ENCODE data around the gene SLX9. TPM values are rescaled to one million over a fixed set of nuclear protein-coding genes. Genes with fewer than 3 reads are reported as not detected.

The SLX9 gene
- total RNA-seq, 1 experiment from 2014 or later, result 24.9 TPM

DNA sequence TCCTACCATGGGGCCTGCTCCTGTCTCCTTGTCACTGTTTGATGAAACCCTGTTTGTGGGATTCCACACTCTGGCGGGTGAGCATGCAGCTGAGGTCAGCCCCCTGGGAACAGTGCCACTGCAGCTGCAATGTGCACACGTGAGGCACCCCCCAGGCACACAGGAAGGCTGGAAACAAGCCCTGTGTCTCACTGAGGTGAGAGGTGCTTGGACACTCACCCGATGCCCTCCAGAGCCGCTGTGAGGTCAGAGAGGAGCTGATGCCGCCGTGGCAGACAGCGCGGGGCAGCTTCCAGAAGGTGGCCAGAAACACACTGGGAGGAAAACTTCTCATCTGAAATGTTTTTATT, 49.7 kb downstream of the SLX9 start:
- DNase-seq (ENCODE audit: low read depth), result no peak

DNA sequence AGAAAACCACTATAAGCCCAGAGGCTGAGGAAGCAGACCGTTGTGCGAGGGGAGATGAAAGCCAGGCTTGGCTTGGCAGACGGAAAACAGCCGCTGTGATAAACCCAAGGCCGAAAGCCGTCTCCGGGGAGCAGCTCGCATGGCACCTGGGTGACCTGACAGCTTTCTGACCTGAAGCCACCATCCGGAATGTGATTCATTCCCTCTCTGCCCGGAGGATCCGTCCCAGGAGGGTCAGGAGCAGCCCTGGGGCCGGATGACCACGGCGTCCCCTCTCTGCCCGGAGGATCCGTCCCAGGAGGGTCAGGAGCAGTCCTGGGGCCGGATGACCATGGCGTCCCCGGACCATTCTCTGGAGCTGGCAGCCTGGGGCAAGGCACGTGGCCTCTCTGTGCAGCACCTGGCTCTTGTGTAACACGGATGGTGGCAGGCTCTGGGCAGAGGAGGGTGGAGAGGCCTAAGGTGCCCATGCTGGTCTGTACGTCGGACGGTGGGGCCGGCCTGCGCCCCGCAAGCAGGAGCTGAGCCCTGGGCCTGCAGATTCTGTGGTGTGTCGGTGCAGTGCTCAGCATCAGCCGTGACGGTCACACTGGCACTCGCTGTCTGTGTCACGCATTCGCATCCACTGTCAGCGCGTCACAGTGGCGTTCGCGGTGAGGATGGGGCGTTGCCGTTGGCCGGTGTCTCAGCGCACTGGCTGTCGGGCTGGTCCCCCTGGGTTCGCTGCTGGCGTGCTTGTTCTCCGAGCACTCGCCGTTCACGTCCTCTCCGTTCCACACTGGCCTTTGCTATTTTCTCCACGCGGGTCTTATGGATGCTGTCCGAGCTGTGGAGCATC, 50.3 kb downstream of the SLX9 start:
- no peak for DNase-seq (ENCODE audit: low read depth)

DNA sequence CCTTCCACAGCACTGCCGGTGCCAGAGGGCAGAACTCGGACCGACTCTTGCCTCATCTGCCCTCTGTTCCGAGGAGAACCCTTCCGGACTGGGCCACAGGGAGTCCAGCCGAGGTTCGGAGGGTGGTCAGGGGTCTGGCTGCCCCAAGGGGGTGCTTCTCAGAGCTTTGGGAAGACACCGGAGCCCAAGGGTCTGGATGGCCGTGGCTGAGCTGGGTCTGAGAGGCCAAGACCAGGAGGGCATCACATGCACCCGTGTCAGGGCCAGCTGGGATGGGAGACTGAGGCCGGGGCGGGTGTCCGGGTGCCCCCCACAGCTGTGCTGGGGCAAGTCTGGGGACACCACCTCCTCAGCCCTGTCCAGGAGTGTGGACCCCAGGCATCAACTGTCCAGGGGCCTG, 51.1 kb downstream of the SLX9 start:
- no peak for DNase-seq (ENCODE audit: low read depth)

DNA sequence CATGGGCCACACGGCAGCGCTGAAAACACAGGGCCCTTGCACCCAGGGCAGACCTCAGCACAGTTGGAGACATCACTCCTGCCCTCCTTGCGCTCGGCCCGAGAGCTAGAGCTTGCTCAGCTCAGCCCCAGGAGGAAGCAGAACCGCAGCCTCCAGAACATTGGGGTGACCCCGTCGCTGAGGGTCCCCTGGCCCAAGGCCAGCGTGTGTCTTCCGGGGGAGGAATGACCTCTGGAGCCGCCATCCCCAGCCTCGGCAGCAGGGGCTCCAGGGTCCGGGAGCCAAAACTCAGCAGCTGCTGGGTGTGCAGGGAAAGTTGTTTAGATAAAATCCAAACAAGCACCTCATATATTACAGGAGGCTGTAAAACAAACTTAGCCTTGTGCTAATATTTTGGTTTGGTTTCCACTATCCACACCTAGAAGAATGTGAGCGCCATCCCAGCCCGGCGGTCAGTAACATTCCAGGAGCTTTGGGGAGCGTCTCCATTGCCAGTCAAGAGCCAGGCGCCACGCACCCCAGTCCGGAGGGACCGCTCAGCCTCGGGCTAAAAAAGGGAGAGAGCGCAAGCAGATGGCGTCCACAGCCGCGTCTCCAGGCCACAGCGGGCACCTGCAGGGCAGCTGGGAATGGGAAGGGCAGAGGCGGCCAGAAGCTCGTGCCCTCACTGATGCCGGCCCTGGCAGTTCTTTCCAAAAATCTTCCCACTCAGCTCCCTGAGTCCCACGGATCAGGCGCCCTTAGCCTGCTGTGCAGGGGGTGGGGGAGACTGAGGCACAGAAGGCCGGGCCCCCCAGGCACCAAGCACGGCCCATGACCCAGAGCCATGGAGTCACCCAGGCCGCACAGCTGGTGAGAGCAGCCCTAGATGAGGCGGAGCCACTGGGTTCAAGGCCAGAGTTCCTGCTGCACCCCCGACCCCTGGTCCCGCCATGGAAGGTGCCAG, 52.0 kb downstream of the SLX9 start:
- no peak for DNase-seq (ENCODE audit: low read depth)

DNA sequence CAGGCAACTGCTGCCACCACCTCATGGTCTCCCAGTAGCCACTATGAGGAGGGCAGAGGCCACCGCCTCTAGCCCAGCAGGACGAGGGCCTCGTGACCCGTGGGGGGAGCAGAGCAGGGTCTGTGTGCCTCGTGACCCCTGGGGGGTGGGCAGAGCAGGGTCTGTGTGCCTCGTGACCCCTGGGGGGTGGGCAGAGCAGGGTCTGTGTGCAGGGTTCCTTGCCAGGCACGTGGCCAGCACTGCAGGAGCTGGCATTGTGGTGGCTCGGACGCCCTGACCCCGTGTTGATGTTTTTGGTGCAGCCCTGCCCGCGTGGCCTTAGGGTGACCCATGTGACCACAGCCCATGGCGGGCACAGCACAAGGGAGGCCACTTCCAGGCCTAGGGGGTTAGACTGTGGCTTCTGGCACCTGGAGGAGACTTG, 52.8 kb downstream of the SLX9 start:
- DNase-seq (ENCODE audit: low read depth), result no peak

DNA sequence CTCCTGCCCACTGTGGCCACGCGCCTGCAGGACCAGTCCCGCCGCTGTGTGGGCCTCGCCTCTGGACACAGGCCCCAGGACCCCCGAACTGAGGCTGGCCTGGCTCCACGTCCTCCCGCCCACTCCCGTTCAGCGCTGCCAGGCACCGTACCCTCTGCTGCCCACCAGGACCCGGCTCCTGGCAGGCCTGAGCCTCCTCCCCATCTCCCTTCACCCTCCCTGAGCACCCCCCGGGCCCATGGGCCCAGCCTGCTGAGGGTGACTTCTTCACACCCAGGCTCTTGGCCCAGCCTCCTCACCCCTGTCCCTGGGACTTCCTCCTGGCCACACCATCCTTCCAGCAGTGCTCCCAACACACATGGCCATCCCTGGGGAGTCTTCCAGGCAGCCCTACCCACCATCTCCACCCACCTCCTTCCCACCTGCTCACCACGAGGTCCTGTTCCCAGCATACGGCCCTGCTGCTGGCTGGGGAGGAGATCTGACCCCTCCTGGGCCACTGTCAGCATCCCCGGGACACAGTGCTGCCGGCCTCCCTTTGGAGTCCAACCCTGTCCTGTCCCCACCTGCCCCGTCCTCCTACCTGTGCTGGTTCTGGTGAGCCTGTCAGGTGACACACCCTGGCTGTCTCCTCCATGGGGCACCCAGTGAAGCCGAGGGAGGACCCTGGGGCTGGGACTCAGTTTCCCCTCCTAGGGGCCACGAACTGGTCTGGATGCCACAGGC, 53.7 kb downstream of the SLX9 start:
- no peak for DNase-seq (ENCODE audit: low read depth)

DNA sequence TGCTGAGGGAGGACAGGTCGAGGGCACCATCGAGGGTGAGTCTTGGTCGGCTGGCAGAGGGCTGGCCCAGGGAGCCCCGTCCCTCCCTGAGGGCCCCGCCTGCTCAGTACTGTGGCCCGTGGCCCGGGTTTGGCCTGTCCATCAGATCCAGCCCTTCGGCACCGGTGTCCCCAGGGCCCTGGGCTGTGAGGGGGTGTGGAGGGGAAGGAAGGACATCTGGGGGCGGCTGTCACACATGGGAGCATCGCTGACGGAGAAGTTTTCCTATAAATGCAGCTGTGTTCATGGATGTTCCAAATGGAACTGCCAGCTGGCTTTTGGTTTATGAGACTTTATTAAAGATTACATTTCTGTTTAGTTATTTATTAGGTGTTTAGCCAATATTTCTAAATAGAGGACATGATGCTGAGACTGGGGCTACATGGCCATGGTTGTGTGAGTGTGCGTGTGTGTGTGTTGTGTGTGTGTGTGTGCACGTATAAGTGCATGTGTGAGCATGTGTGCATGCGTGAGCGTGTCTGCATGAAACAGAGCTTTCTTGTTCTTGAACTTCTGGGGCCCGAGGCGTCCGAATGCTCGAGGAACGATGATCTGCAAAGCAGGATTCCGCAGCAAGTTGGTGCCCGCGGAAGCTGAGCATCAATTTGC, 54.3 kb downstream of the SLX9 start:
- DNase-seq (ENCODE audit: low read depth), result no peak

DNA sequence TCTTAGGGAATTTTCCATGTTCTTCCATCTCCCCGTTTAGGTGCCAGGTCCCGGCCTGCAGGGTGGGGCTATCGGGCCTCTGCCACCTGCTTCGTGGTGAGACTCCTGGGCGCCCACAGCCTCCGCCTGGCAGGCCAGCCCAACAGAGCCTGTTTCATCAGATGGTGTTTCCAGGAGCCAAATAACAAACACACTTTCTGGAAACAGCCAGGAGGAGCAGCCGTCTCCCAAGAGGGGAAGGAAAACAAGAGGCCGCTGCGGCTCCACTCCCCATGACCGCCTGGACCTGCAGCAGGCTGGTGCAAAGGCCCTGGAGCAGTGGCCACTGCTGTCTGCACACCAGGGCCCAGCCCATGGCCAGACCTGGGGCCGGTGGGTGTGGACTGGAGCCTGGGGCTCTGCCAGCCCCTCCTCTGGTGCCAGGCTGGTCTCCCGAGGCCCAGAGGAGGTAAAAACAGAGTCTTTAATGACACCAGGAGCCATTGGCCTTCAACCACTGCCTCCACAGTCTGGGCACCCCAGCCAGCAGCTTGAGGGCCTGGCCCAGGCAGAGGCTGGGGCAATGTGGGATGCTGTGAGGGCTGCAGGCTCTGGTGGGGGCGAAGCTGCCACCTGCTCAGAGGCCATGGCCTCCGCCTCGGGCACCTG, 55.0 kb downstream of the SLX9 start:
- DNase-seq (ENCODE audit: low read depth), result peak; percentile 48

DNA sequence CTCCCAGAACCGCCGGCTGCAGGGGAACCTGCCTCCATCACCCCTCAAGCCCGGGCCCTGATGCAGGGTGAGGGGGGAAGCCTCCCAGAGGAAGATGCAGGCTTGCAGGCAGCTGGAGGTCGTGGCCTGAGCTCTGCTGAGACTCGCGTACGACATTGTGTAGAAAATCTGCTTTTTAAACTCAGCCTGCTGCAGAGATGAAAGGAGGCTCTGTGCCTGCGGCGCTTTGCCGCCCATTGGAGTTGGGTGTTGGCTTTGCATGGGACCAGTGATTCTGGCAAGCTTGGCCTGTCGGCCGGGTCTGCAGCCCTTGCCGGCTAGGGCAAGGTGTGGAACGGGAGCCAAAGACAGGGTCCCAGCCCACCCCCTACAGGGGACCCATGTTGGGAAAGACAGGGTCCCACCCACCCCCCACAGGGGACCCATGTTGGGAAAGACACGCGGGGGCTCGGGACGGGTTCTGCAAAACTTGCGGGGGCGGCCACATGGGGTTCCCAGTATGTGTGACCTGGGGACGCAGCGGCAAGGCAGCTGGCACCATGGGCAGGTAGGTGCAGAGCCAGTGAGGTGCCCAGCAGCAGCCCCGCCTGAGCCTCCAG, 55.6 kb downstream of the SLX9 start:
- DNase-seq (ENCODE audit: low read depth), result no peak

DNA sequence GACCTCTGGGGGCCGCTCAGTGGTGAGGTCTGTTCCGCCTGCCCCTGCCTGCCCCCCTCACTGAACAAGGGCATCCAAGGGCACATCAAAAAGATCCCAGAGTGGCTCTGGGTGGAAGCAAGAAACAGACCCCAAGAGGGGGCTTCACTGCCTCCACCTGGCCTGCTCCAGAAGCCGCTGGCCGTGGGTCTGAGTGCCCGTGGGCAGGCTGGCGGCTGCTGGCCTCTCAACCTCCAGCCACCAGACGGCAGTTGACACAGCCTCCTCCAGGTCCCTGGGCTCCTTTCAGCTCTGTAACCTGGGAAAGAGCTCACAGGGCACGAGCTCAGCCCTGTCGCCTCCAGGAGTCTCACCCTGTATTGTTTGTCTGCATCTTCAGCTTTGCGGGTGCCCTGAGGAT, 56.3 kb downstream of the SLX9 start:
- DNase-seq (ENCODE audit: low read depth), result no peak

DNA sequence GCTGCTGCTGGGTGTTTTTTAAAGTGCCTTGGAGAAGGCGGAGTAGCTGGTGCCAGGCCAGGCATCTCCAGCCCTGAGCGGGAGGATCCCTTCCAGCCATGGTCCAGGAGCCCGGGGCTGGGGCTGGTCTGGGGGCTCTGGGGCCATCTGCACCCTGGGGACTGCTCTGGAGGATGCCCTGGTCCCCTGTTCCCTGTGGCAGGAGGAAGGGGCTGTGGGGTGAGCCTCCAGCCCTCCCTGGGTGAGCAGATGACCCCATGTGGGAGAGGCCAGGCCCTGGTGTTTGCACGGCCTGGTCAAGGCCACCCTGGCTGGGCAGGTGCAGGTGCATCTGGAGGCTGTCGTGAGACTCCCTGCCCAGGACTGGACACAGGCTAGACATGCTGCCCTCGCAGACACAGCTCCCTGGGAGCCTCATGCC, 56.7 kb downstream of the SLX9 start:
- DNase-seq (ENCODE audit: low read depth), result no peak

DNA sequence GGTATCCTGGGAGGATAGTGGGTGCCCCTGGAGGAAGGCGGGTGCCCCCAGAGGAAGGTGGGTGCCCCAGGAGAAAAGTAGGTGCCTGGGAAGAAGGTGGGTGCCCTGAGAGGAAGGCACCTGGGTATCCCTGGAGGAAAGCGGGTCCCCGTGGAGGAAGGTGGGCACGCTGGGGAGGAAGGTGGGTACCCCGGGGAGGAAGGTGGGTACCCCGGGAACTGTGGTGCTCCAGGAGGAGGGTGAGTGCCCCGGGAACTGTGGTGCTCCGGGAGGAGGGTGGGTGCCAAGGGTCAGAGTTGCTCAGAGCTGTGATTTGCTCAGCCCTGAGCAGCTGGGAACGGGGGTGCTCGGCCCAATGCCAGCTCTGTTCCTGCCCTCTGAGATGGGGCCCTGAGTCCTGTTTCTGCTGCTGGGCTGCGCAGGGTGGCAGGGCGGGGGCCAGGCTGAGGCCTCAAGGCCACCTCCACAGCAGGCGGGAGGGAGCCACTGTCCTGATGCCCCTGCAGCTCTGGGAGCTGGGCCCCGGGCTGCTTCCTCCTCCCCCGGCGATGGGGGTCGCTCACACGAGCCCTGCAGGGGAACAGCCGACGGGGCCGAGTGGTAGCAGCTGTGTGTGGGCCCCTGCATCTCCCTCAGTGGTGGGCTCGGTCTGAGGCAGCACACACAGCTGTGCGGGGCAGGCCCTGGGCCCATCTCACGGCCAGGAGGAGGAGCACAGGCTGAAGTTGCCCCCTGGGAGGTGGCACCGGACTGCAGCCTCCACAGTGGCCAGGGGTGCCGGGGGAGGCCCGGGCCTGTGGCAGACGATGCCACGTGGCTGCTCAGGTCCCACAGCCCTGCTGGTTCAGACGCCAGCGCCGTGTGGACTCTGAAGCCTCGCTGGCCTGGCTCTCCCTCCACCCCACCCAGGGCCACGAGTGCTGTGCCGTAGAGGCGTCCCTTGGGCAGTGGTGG, 57.4 kb downstream of the SLX9 start:
- no peak for DNase-seq (ENCODE audit: low read depth)

DNA sequence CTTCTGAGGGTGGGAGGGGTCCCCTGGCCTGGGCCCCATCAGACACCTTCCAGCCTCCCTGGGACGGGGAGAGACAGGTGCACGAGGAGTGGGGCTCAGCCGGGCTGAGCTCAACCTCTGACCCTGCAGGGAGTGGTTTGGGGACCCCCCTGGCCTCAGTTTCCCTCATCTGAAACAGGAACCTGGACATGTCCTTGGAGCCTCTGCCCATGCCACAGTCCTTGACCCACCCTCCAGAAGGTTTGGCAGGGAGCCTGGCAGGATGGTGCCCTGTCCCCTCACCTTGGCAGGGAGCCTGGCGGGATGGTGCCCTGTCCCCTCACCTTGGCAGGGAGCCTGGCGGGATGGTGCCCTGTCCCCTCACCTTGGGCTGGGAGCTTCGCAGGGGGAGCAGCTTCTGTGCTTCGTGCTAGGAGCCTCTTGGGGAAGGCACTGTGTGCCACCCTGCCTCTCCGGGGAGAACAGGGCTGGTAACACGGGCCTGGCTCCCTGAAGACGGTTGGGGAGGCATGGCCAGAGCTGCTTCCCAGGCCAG, 58.3 kb downstream of the SLX9 start:
- DNase-seq (ENCODE audit: low read depth), result no peak

DNA sequence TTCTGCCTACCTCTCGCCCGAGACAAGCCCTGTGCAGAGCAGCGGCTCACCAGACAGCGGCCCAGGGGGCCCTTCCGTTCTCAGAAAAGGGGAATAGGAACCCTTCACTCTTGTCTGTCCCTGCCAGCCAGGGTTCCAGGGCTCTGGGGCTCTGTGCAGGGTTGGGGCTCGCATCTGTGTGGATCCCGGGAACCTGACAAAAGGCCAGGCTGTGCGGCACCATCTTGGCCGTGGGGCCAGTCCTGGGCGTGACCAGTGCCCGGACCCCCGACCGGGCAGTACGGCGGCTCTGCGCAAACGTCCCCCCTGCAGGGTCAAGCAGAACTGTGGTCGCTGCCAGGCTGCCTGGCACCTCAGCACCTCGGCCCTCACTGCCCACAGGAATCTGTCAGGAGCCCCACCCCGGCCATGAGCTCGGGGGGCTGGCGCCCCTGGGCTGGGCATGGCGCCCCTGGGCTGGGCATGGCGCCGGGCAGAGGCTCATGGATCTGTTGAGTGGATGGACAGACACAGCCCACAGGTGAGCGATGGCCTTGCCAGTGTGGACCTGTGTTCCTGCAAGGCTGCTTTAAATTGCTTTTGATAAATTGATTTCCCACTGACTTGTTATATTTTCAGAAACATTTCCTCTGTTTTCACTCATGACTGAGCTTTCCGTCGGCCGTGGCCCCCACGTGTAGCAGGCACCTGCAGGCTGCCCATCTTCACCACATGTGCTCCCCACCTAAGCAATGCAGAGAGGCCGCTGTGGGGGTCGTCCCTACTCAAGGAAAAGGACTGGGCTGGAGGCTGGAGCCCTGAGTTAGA, 59.0 kb downstream of the SLX9 start:
- DNase-seq (ENCODE audit: low read depth), result no peak

DNA sequence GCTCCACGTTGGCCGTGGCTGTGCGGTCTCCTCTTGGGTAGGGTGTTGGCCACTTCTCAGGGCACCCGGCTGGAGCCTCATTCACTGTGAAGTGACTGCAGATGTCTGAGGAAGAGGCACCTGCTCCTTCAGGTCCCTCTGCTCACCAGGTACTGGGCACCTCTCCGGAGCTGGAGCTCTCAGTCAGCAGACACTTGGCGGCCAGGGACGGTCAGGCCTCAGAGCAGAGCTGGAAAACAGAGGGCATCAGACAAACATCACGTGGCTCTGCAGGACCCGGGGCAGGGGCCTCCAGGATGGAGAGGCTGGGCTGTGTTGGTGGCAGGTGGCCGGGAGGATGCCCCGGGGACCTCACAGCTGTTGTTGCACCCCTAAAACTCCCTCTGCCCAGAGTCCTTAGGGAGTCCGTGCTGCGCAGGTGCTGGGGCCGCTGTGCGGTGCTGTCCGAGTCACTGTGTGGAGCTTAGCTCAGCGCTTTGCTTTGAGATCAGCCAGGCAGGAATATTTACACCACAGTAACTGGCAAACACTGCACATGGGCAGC, 59.7 kb downstream of the SLX9 start:
- no peak for DNase-seq (ENCODE audit: low read depth)

DNA sequence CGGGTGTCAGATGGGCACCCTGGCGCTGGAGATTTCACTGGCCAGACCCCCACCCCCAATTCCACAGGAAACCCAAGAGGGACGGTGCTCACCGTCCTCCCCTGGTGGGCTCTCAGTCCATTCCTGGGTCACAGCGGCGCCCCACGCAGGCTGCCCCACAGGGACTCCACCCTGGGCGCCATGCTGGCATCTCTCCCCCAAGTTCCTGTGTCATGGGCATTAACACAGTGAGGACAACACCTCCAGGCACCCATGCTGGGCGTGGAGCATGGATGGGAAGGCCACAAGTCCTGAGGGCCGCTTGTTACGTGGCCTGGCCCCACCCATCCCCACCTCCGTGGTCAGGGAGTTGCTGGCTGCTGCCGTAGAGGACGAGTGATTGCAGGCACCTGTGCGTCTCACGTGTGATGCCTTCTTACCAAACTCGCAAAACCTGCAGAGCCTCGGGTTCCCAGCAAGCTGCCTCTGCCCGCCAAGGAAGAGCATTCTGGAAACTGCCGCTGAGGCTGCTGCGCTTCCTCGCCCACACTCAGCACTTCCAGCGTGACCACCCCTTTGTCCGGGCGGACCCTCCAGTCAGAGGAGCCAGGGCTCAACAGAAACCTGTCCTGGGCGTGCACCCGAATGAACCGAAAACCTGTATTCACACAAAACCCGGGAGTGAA, 60.3 kb downstream of the SLX9 start:
- DNase-seq (ENCODE audit: low read depth), result no peak

DNA sequence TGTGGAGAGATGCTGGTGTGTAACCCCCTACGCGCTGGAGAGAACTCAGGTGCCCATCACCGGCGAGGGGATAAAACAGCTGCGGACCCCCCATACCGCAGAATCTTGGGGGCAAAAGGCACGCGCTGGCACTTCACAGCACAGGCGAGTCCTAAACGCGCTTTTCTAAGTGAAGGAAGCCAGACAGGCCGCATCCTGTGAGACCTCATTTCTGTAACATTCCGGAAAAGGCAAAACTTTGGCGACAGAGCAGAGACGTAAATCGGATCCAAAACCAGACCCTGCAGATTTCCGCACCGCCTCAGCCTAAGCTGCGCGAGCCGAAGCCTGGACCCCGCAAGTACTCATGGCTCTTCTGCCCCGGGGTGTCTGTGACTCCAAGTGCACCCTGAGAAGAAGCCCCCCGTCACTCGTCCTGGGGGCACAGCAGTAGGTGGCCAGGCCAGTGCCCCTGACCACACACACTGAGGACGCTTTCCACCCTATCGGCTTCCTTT, 60.9 kb downstream of the SLX9 start:
- no peak for DNase-seq (ENCODE audit: low read depth)
